HCEC 1CT (cell line): Measurements from ENCODE around the gene IZUMO3.
"Not testable (repeated sequence)": the region's sequence is repeated elsewhere in the genome, so short reads cannot be mapped to it uniquely, and the experiment has no call there.

Experiments
- DNase-seq: peaks from one replicate; pipeline ENCODE4 v3.0.0-alpha.2; 2017

IZUMO3 gene, protein sequence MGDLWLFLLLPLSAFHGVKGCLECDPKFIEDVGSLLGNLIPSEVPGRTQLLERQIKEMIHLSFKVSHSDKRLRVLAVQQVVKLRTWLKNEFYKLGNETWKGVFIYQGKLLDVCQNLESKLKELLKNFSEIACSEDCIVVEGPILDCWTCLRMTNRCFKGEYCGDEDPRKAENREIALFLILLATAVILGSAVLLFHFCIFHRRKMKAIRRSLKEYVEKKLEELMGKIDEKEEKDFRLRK

DNA sequence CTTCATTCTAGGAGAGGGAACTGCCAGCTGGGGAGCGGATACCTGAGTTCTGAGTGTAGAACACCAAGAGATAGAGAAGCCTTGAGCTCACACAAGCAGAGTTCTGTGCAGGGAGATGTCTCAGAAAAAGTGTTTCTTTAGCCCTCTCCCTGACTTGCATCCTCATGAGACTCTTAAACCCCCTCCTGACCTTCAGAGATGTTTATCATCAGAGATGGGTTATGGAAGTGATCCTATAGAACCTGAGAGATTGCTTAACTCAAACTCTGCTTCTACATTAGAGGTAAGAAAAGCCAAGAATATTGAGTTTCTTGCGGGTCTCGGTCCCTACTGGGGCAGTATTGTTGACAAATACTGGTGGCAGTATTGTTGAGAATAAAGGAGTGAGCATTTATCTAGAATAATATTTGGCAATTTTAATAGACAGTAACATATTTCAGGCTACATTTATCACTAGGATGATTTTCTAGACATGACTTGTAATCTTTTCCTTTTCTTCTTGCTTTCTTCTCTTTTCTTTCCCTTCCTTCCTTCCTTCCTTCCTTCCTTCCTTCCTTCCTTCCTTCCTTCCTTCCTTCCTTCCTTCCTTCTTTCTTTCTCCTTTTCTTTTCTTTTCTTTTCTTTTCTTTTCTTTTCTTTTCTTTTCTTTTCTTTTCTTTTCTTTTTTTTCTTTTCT is at the start of gene IZUMO3:
TSS of gene IZUMO3 (minus strand) at position 51 of the 676 bp plus-strand sequence. CDS start 248 bp downstream, outside the sequence.
- no peak for DNase-seq

DNA sequence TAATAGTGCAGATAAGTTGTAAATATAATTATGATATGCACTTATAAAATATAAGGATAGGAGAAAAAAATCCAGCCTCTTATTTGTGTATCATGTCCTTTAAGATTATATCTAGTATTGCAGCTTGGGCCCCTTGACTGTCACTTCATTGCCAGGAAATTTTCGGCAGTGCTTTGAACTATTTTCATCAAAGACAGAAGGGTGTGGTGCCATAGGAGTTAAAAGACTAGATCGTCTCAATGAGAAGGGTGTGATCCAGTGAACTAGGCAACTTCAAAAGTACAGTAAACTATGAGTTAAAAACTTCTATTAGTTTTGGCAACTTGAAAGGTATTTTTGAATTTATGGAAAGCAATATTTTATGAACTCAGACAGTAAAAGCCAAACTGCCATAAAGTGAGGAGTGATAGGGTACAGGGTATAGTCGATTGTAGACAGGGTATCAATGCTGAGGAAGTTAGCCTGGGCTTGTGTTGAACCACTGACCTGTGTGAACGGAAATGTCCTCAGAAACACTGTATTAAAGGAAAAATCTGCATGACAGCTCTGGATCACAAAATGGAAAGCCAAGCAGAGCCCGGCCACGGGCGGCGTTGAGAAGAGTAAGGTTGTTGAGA is 48.6 kb upstream of the IZUMO3 start:
- no peak for DNase-seq

DNA sequence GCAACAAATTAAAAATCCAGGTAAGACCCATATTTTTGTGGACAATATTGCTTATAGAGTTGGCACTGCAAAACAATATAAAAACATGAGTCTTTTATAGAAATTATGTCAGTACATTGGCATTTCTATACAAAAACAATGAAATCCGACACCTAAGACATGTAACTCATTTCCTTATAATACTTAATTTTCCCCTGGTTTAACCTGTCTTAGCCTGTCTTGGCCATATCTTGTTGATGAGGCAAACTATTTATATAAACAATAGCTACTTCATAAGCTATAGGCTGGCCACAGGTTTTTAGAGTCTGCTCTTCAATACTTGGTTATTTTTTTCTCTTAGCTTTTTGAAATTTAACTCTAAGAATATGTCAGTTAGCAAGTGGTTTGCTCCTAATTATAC is 44.7 kb upstream of the IZUMO3 start:
- DNase-seq = no peak

DNA sequence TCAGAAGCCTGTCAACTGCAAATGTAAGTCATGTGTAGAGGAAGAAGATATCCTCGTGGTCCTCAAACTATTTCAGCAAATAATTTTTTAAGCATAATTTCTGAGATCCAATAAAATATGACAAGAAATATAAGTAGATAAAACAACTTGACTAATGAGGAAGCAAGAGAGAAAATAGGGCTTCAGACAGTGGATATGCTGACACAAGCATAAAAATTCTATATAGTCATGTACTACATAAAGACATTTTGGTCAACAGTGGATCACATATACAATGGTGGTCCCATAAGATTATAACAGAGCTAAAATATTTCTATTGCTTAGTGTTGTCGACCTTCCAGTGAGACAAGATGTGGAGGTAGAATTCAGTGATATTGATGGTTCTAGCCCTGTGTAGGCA is 42.2 kb upstream of the IZUMO3 start:
- no peak for DNase-seq

DNA sequence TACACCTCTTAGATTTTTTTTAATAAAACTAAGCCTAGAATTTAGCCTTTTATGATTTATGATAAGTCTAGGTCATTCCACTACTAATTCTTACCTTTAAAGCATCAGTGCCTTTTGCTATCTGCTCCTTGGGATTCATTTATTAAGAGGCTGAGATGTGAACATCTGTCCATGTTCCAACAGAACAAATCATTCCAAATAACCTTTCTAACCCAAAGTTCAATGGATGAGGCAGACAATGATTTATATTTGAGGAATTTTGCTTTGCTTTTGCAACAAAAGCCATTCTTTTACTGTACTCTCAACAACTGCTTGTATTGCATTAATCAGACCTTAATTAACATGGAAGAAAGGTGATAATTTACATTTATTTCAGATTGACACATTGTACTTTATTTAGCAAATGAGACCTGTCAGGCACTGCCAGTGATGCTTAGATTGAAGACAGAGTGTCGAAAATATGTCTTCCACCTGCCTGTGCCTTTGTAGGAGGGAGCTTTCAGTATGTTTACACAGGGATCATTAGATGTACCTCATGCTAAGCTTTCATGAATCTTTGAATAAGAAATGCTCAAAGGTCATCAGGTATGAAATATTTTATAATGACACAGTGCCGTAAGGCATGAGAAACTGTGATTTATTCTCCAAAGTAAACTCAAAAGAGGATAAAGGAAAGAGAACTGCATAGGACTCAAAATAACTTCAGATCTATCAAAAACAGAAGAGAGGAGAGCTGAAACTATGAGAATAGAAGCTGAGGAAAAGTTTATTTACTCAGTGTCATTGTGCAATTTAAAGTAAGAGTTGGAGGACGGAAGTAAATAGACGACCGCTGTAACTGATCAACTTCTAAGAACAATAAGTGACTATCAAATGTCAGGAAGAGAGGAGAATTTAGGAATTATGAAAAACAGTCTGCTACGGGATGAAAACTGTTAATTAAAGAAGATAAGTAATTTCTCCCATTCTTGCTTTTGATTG is 36.7 kb upstream of the IZUMO3 start:
- no peak for DNase-seq

DNA sequence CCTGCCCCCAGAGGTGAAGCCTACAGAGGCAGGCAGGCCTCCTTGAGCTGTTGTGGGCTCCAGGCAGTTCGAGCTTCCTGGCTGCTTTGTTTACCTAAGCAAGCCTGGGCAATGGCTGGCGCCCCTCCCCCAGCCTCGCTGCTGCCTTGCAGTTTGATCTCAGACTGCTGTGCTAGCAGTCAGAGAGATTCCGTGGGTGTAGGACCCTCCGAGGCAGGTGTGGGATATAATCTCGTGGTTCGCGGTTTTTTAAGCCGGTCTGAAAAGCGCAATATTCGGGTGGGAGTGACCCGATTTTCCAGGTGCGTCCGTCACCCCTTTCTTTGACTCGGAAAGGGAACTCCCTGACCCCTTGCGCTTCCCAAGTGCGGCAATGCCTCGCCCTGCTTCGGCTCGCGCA is 34.3 kb upstream of the IZUMO3 start:
- DNase-seq = not testable (repeated sequence)

DNA sequence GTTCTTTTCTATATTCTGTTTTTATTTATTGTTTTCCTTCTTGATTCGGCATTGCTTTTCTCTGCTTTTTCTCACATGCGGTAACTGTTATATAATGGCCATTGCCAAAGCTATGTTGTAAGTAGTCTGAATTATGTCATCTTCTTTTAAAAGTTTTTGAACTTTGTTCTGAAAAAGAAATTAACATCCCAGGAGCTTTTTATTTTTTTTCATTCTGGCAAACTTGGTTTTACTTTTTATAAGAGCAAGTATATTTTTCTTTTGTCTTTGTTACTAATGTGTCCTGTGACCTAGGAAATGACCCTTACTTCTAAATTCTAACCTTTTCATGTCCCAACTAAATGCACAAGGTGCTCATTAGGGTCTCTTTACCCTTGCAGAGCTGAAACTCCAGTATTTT is 26.7 kb upstream of the IZUMO3 start:
- DNase-seq = no peak

DNA sequence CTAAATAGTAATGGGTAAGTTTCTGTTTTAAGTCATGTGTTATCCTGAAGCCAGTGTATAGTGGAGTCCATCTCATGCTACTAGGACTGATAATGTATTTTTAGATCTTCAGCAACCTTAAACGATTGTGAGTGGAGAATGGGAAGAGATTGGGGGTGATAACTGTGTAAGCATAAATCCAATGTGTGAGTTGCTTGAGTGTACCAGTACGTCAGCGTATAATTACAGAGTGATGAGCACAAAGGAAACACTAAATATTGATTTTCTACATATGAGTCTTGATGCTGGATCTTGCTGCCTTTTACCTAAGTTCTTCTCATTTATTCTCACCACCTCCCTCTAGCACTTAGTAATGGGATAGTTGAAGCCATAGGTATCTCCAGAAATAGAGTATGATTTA is 16.3 kb upstream of the IZUMO3 start:
- no peak for DNase-seq

DNA sequence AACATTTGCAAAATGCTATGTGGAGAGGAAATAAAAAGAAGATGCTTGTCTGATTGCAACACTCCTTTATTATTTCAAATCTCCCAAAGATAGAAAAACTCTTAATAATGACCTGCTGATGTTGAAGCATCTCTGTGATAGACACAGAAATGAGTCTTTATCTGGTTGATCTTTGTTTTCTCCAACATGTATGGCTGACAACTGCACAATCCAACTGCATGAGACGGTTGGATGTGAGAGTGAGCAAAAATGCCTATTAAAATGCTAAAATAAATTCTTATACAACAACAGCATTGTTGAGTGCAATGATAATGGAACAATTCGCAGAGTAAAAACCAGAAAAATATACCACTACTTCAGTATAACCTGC is 7.5 kb upstream of the IZUMO3 start:
- DNase-seq = no peak

DNA sequence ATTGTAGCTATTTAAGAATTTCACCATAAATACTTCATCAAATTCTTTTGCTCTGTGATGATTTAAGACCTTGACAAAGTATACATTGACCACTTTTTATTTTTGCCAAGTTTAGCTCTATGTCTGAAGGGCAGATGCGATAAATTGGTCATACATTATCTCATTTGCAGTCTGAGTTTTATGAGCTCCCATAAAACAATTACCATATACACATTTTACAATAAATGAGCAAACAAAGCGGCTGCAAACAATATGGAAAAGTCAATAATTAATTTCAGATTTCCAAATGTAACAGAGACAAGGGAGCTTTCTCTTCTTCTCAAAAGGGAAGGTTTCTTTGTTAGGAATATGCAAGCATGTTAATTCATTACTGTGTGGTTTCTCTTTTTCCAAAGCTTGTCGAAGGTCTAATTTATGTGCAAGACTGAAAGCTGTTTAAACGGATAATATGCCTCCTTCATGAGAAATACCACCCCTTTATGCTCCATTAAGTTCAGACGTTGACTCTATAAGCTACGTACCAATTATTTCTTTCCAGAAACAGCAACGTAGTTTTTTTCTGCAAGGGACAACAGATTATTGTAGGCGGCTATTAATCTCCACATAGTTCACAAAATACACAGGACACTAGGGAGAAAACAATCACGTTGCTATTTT is 7.0 kb upstream of the IZUMO3 start:
- no peak for DNase-seq

DNA sequence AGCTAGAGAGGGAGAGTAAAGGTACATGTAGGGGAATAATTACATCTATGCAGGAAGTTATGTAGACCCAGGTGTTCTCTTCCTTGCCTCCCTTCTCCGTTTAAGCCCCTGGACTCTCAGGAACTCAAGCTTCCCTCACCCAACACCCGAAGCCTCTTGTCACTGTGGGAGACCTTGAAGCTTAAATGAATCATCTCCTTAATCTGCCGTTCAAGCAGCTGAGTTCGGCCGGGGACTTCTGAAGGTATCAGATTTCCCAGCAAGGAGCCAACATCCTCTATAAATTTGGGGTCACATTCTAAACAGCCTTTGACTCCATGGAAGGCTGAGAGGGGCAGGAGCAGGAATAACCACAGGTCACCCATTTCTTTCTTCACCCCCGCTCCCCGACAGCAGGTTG is 412 bp downstream of the IZUMO3 start:
- no peak for DNase-seq

DNA sequence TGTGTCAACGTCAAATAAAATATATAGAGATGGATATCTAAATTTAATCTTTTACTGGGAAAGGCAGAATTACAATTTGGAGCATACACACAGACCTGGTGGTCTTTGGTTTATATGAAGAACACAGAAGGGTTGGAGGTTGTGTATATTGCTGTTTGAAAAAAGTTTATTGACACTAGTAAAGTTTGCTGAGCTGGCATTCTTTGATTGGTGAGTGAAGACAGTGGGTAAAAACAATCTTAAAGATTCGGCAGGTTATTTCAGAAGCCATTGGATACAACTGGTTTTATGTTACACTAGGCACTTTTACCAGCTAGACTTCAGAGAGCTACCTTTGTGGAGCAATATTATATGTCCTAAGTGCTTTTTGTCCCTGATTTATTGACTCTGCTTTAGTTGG is 27.2 kb downstream of the IZUMO3 start:
- no peak for DNase-seq

DNA sequence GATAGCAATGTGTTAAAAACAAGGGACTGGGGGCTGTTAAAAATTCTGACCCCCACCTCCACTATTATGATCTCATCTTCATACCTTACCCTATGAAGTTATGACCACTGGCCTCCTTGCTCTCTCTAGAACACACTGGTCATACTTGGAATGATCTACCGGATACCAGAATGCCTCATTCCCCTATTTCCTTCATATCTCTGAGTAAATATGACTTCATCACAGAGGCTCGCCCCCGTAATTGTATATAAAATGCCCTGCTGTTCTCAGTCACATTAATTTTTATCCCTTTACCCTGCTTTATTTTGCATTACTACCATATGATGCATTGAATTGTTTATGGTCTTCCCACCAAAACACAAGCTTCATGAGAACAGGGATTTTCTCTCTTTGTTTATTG is 29.2 kb downstream of the IZUMO3 start:
- no peak for DNase-seq

DNA sequence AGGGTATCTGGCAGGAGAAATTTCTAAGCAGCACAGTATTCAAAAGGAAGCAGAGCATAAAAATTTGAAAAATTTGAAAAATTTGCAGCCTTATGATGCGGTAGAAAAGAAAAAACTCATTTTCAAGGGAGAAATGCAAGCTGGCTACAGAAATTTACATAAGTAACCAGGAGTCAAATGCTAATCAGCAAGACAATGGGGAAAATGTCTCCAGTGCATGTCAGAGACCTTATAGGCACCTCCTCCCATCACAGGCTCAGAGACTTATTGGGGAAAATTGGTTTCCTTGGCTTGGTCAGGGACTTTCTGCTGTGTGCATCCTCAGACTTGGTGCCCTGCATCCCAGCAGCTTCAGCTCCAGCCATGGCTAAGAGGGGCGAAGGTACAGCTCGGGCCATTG is 35.8 kb downstream of the IZUMO3 start:
- no peak for DNase-seq

DNA sequence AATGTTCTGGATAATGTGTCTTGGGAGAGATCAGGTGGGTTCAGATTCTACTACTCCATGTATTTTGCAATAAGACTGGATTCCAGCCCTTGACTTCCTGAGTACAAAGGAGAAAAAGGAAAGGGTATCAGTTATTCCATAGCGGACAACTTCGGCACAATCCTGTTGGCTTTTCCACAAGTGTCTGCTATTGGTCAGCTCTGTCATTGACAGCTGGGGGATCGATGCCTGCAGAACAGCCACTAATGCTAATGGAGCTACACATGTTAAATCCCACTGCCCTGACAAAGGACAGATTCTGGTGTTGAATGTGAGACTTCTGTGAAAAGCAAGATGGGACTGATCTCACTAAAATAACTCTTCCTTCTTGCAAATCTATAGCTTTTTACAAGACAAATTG is 41.2 kb downstream of the IZUMO3 start:
- DNase-seq = no peak

DNA sequence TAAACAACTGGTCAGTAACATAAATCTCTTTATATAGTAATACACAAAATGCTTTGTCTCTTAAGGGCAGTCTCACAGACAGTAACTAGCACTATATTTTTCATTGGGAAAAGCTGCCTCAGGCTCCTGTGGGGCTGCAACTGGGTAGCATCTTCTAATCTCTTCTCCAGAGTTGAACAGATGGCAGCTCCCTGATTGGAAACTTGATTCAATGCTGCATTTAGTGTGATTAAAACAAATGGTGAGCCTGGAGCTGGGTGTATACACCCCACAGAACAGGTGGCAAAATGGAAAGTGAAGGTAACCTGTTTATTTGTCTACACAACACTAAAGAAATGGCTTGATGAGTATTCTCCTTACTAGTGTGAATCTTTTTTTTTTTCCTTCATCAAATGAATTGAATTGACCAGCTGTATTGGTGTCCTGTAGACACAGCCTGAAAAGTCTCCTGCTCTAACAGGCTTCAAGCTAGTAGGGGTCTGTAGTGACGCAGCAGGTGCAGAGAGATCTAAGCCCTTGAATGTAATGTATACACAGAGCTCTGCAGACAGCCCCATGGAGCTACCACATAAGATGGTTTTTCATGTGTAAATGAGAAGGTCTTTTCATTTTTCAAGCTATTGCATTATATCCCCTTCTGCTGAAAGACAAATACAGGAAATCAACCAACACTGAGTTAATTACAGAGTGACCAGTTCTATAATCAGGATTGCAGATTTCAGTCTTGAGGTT is 43.3 kb downstream of the IZUMO3 start:
- DNase-seq = no peak

DNA sequence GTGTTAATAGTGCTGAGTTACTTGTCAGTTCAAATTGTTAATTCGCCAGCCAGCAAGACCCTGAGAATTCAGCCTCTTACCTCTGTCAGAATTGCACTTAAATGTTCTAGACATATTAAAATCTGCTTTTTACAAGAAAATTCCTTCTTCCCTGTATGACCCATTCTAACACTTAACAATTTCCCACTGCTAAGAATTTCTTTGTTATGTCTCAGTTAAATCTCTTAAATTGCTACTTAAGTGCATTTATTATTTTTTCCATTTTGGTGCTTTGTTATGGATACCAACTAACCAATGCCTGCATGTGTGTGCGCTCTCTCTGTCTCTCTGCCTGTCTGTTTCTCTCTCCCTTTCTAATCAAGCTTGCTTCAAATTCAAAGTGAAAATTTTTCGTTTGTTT is 44.9 kb downstream of the IZUMO3 start:
- DNase-seq = no peak

DNA sequence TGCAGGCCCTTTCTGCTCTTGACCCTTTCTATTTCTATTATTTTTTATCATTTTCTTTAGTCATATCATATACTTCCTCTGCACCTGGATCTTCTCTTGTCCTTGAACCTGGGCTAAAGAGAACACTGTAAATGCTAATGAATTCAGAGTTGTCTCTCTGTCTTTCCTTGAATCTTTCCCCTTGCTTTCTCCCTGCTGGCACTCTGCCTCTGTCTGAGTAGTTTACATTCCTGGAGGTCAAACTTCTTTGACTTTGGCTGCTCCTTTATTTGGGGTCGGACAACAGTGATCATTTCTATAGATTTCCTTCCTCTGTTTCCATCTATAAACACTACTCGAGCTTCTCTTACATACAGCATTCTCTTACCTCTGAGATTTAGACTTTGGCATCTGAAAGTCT is 47.1 kb downstream of the IZUMO3 start:
- DNase-seq = no peak

DNA sequence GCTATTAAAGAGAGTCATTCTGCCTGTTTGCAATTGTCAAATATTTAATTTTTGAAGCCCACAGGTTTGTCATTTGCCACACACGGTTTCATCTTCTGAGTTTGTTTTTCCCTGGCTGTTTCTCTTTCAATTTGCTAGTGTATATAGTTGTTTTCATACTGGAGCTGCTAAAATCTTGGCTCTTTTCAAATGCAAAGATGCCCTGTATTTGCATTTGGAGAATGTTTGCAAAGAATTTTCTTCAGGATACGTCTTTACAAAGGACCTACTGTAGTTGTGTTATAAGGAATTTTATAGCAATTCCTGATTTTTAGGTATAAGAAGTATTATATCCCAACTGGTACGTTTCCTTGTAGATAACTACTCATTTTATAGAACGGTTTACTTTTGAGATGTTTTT is 48.0 kb downstream of the IZUMO3 start:
- no peak for DNase-seq
